ENCODE data around the gene PILRA. TPM values are rescaled to one million over a fixed set of nuclear protein-coding genes. Genes with fewer than 3 reads are reported as not detected.
"Not testable (repeated sequence)": the region's sequence is repeated elsewhere in the genome, so short reads cannot be mapped to it uniquely, and the experiment has no call there.

PILRA gene
- total and polyA plus RNA-seq, 4 donors: 4.1 to 10.6 (median 5.5) TPM

DNA sequence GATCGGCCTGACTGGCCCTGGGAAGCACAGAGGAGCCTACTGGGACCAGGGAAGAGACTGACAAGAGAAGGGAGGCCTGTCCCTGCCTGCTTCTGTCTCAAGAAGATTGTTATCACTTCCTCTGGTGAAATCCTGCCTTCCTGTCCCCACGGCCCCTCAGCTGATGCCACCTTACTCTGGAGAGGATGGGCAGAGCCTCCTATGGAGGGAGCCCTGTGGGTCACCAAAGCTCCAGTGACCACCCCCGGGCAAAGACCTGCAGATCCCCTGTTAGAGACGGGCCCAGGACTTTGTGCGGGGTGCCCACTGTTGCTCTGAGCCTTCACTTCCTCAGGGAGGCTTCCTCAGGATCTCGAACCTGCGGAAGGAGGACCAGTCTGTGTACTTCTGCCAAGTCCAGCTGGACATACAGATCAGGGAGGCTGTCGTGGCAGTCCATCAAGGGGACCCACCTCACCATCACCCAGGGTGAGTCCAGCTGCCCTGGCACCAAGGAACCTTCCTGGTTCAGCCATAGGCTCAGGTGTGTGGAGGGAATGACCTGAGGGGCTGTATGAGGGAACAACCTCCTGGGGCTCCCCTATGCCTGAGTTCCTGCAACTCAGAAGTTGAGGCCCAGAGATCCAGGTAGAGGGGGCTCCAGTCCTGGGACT lies 16.7 kb upstream of the PILRA start:
- H3K36me3 ChIP-seq (ENCODE audit: control insufficient read depth, insufficient read depth, low read length): peaks cover 99% of the 10 kb centered on the region
- no peak for DNase-seq (ENCODE audit: low read depth in 4 of 6, low spot score in 6 of 6)
- 88% methylated on average over 7 of the region's 8 CpGs for WGBS (ENCODE audit: insufficient coverage)
- H3K4me3 ChIP-seq (ENCODE audit: low read depth, low read length): no peak overlapping the region
- H3K9me3 ChIP-seq (ENCODE audit: control insufficient read depth, insufficient read depth, low read length): no peaks in the 10 kb centered on the region
- no peaks in the 10 kb centered on the region for H3K27me3 ChIP-seq (ENCODE audit: control insufficient read depth, insufficient read depth, low read length)
- no peak overlapping the region for H3K27ac ChIP-seq (ENCODE audit: low read depth, low read length)
- no peaks in the 10 kb centered on the region for H3K4me1 ChIP-seq (ENCODE audit: control insufficient read depth, insufficient read depth, low read length)

DNA sequence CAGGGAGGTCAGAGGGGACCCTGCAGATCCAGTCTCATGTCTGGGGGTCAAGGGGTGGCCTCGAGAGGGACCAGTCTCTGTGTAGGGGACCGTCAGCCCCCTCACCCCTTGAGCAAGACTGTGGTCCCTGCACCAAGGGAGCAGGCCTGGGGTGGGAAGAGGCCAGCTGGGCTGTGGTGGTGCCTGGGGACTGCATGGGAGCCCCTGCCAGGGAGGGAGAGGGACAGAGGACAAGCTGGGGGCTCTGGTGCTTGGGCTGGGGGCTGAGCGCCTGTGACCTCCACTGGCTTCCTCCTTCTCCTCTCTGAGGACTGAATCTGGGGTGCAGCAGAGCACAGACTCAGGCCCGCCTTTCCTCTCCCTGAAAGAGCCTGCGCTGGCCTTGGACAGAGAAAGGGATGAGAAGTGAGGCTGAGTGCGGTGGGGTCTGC lies 16.1 kb upstream of the PILRA start:
- Histone ChIP-seq H3K4me1 (ENCODE audit: control insufficient read depth, insufficient read depth, low read length) (no peaks in the 10 kb centered on the region), H3K36me3 (ENCODE audit: control insufficient read depth, insufficient read depth, low read length) (peaks cover 96% of the 10 kb centered on the region), H3K9me3 (ENCODE audit: control insufficient read depth, insufficient read depth, low read length) (no peaks in the 10 kb centered on the region), H3K4me3 (ENCODE audit: low read depth, low read length) (no peak overlapping the region), H3K27me3 (ENCODE audit: control insufficient read depth, insufficient read depth, low read length) (no peaks in the 10 kb centered on the region), H3K27ac (ENCODE audit: low read depth, low read length) (no peak overlapping the region)
- 100% methylated on average over 4 of the region's 6 CpGs for WGBS (ENCODE audit: insufficient coverage)
- no peak for DNase-seq (ENCODE audit: low read depth in 4 of 6, low spot score in 6 of 6)

DNA sequence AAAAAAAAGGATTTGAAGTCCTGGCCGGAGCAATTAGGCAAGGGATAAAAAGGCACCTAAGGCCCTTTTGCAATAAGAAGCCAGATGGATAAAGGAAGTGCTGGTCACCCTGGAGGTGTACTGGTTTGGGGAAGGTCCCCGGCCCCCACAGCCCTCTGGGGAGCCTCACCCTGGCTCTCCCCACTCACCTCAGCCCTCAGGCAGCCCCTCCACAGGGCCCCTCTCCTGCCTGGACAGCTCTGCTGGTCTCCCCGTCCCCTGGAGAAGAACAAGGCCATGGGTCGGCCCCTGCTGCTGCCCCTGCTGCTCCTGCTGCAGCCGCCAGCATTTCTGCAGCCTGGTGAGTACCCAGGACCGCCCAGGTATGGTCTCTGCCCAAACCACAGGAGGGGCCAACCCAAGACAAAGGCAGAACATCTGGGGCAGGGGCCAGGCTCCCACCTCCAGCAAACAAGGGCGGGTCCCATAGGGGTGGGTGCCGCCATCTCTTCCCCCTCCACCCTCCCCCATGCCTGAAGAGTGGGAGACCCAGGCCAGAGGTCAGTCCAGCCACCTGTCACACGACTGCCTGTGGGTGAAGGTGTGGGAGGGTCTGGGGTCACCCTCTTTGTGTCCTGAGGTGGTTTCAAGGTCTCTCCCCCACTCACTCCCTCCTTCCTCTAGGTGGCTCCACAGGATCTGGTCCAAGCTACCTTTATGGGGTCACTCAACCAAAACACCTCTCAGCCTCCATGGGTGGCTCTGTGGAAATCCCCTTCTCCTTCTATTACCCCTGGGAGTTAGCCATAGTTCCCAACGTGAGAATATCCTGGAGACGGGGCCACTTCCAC lies 15.0 kb upstream of the PILRA start, which contains the start of gene PILRB:
PILRB (plus strand) TSS at position 91 of the 830 bp plus-strand sequence; CDS start at position 277, 186 bp downstream.
- no peaks in the 10 kb centered on the region for H3K9me3 ChIP-seq (ENCODE audit: control insufficient read depth, insufficient read depth, low read length)
- H3K4me1 ChIP-seq (ENCODE audit: control insufficient read depth, insufficient read depth, low read length): no peaks in the 10 kb centered on the region
- H3K4me3 ChIP-seq (ENCODE audit: low read depth, low read length): no peak within 1 kb of the TSS
- no peak within 1 kb of the TSS for H3K27ac ChIP-seq (ENCODE audit: low read depth, low read length)
- no peaks in the 10 kb centered on the region for H3K27me3 ChIP-seq (ENCODE audit: control insufficient read depth, insufficient read depth, low read length)
- no peak for DNase-seq (ENCODE audit: low read depth in 4 of 6, low spot score in 6 of 6)
- peaks cover 92% of the 10 kb centered on the region for H3K36me3 ChIP-seq (ENCODE audit: control insufficient read depth, insufficient read depth, low read length)
- 76% methylated on average over 6 of the region's 11 CpGs for WGBS (ENCODE audit: insufficient coverage)

DNA sequence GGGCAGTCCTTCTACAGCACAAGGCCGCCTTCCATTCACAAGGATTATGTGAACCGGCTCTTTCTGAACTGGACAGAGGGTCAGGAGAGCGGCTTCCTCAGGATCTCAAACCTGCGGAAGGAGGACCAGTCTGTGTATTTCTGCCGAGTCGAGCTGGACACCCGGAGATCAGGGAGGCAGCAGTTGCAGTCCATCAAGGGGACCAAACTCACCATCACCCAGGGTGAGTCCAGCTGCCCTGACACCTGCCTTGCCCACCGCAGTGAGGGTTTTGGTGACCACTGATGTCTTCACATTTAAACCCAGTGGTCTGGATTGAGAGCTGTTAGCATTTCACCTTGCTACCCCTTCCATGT lies 14.5 kb upstream of the PILRA start:
- no peak for DNase-seq (ENCODE audit: low read depth in 4 of 6, low spot score in 6 of 6)
- Histone ChIP-seq H3K4me1 (ENCODE audit: control insufficient read depth, insufficient read depth, low read length) (no peaks in the 10 kb centered on the region), H3K9me3 (ENCODE audit: control insufficient read depth, insufficient read depth, low read length) (no peaks in the 10 kb centered on the region), H3K36me3 (ENCODE audit: control insufficient read depth, insufficient read depth, low read length) (peaks cover 86% of the 10 kb centered on the region), H3K4me3 (ENCODE audit: low read depth, low read length) (no peak overlapping the region), H3K27ac (ENCODE audit: low read depth, low read length) (no peak overlapping the region), H3K27me3 (ENCODE audit: control insufficient read depth, insufficient read depth, low read length) (no peaks in the 10 kb centered on the region)
- over 99% methylated on average over 8 of the region's 8 CpGs for WGBS (ENCODE audit: insufficient coverage)

DNA sequence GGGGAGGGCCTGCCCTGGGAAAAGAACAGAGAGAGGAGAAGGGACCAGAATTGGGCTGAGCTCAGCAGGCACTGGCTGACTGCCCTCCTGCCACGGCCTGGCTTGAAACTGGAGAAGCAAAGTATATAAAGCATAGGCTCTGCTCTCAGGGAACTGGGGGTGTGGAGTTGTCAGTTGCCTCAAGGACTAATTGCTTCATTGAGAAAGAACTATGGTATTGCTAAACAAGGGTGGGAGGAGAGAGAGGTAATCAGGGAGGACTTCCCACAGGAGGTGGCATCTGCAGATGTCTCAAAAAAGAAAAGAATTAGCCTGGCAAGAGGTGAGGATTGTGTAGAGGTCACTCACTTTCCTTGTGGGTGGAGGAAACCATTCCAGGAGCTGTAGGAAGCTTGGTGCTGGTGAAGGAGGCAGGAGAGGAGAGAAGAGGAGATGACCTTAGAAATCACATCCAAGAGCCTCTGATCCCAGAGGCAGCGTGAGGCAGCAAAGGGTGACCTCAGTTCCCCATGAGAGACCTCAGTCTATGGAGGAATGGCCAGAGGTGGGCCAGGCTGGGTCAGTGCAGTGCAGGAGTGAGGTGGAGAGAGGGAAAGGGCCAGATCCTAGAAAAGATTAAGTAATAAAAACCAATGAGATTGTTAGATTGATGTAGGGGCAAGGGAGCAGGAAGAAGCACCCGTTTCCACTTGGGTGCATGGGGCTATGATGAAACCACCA lies 13.0 kb upstream of the PILRA start:
- Histone ChIP-seq H3K36me3 (ENCODE audit: control insufficient read depth, insufficient read depth, low read length) (peaks cover 74% of the 10 kb centered on the region), H3K27me3 (ENCODE audit: control insufficient read depth, insufficient read depth, low read length) (no peaks in the 10 kb centered on the region), H3K27ac (ENCODE audit: low read depth, low read length) (no peak overlapping the region), H3K4me1 (ENCODE audit: control insufficient read depth, insufficient read depth, low read length) (no peaks in the 10 kb centered on the region), H3K9me3 (ENCODE audit: control insufficient read depth, insufficient read depth, low read length) (no peaks in the 10 kb centered on the region), H3K4me3 (ENCODE audit: low read depth, low read length) (no peak overlapping the region)
- no peak for DNase-seq (ENCODE audit: low read depth in 4 of 6, low spot score in 6 of 6)
- WGBS (ENCODE audit: insufficient coverage): 95% methylated on average over 3 of the region's 3 CpGs

DNA sequence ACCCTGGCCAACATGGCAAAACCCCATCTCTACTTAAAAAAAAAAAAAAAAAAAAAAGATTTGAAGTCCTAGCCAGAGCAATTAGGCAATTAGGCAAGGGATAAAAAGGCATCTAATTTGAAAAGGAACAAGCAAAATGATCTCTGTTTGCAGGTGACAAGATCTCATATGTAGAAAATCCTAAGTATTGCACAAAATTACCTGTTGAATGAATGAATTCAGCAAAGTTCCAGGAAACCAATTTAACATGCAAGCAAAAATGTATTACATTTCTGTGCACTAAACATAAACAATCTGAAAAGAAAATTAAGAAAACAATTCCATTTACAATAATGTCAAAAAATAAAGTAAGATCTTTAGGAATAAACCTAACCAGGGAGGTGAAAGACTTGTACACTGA lies 10.2 kb upstream of the PILRA start:
- Histone ChIP-seq H3K9me3 (ENCODE audit: control insufficient read depth, insufficient read depth, low read length) (no peaks in the 10 kb centered on the region), H3K36me3 (ENCODE audit: control insufficient read depth, insufficient read depth, low read length) (peaks cover 69% of the 10 kb centered on the region), H3K4me1 (ENCODE audit: control insufficient read depth, insufficient read depth, low read length) (no peaks in the 10 kb centered on the region), H3K4me3 (ENCODE audit: low read depth, low read length) (no peak overlapping the region), H3K27ac (ENCODE audit: low read depth, low read length) (no peak overlapping the region), H3K27me3 (ENCODE audit: control insufficient read depth, insufficient read depth, low read length) (no peaks in the 10 kb centered on the region)
- no peak for DNase-seq (ENCODE audit: low read depth in 4 of 6, low spot score in 6 of 6)

DNA sequence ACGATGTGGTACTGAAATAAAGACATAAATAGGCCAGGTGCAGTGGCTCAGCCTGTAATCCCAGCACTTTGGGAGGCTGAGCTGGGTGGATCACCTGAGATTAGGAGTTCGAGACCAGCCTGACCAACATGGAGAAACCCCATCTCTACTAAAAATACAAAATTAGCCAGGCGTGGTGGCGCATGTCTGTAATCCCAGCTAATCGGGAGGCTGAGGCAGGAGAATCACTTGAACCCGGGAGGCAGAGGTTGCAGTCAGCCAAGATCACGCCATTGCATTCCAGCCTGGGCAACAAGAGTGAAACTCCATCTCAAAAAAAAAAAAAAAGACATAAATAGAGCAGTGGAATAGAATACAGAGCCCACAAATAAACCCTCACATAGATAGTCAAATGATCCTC lies 9.5 kb upstream of the PILRA start:
- not testable (repeated sequence) for H3K9me3 ChIP-seq (ENCODE audit: control insufficient read depth, insufficient read depth, low read length); DNase-seq (ENCODE audit: low read depth in 4 of 6, low spot score in 6 of 6); H3K27me3 ChIP-seq (ENCODE audit: control insufficient read depth, insufficient read depth, low read length); H3K4me3 ChIP-seq (ENCODE audit: low read depth, low read length); H3K27ac ChIP-seq (ENCODE audit: low read depth, low read length); H3K4me1 ChIP-seq (ENCODE audit: control insufficient read depth, insufficient read depth, low read length)
- peaks cover 64% of the 10 kb centered on the region for H3K36me3 ChIP-seq (ENCODE audit: control insufficient read depth, insufficient read depth, low read length)
- WGBS (ENCODE audit: insufficient coverage): 93% methylated on average over 3 of the region's 7 CpGs

DNA sequence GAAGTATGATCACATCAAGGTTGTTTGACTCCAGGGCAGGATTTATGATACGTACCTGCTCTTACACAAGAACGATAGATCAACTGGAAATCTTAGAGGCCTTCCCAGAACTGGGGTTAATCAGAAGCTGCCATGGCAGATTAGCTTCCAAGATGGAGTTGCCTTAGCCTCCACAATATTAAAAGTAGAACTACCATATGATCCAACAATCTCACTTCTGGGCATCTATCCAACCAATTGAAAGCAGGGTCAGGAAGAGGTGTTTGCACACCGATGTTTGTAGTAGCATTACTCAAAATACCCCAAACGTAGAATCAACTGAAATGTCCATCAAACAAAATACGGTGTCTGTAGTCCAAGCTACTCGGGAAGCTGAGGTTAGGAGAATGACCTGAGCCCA lies 8.8 kb upstream of the PILRA start:
- Histone ChIP-seq H3K27me3 (ENCODE audit: control insufficient read depth, insufficient read depth, low read length) (no peaks in the 10 kb centered on the region), H3K36me3 (ENCODE audit: control insufficient read depth, insufficient read depth, low read length) (peaks cover 62% of the 10 kb centered on the region), H3K4me1 (ENCODE audit: control insufficient read depth, insufficient read depth, low read length) (no peaks in the 10 kb centered on the region), H3K27ac (ENCODE audit: low read depth, low read length) (no peak overlapping the region), H3K4me3 (ENCODE audit: low read depth, low read length) (no peak overlapping the region), H3K9me3 (ENCODE audit: control insufficient read depth, insufficient read depth, low read length) (no peaks in the 10 kb centered on the region)
- WGBS (ENCODE audit: insufficient coverage): 92% methylated on average over 2 of the region's 6 CpGs
- DNase-seq (ENCODE audit: low read depth in 4 of 6, low spot score in 6 of 6): no peak

DNA sequence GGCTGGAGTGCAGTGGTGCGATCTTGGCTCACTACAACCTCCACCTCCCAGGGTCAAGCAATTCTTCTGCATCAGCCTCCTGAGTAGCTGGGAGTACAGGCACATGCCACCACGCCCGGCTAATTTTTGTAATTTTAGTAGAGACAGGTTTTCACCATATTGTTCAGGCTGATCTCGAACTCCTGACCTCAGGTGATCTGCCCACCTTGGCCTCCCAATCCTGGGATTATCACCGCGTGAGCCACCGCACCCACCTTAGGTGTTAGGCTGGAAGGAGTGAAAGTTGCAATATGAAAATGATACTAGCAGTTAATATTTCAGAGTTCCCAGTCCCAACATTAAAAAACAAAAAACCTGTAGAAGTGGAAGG lies 7.3 kb upstream of the PILRA start:
- H3K27me3 ChIP-seq (ENCODE audit: control insufficient read depth, insufficient read depth, low read length); H3K27ac ChIP-seq (ENCODE audit: low read depth, low read length); H3K9me3 ChIP-seq (ENCODE audit: control insufficient read depth, insufficient read depth, low read length); H3K4me1 ChIP-seq (ENCODE audit: control insufficient read depth, insufficient read depth, low read length); H3K4me3 ChIP-seq (ENCODE audit: low read depth, low read length); DNase-seq (ENCODE audit: low read depth in 4 of 6, low spot score in 6 of 6): not testable (repeated sequence)
- WGBS (ENCODE audit: insufficient coverage): 100% methylated on average over 1 of the region's 7 CpGs
- H3K36me3 ChIP-seq (ENCODE audit: control insufficient read depth, insufficient read depth, low read length): peaks cover 48% of the 10 kb centered on the region

Measured in spinal cord (tissue), 10 donors.